H1 (cell line): Measurements from ENCODE around the gene SPOPL. TPM values are rescaled to one million over a fixed set of nuclear protein-coding genes. Genes with fewer than 3 reads are reported as not detected.

Experiments
- BCL11A ChIP-seq, 2 experiments: IDR thresholded peaks; one replicate each; pipeline ENCODE4 v1.6.1; 2011; ENCODE audit warnings: low read depth in 2 of 2, low read length in 2 of 2, mild to moderate bottlenecking in 2 of 2
- KDM4A ChIP-seq: IDR thresholded peaks from one replicate; pipeline ENCODE4 v1.7.1; 2012; ENCODE audit warnings: low read depth, mild to moderate bottlenecking, moderate library complexity, low read length, inconsistent platforms; ENCODE audit not compliant: severe bottlenecking
- SP1 ChIP-seq: IDR thresholded peaks from 2 replicates; pipeline ENCODE4 v1.6.1; 2011; ENCODE audit warnings: low read depth, low read length
- polyA plus RNA-seq, 7 experiments: library from polyadenylated mRNA; depleted of rRNA in 3 of 7; stranded (reverse) in 5 of 7; unstranded in 2 of 7; fragments of >200 nt in 5 of 7; fragments of 200-250 nt in 2 of 7; gene quantifications; 1 replicate in 5 of 7; 2 replicates in 1 of 7; 4 replicates in 1 of 7; pipeline versions ENCODE4 v1.2.1 to v1.2.3, GENCODE V29; 2011 to 2013; ENCODE audit warnings: missing spikeins in 2 of 7, mixed read lengths in 2 of 7
- total RNA-seq: library from RNA; stranded (reverse); fragmentation: NEBNext Ultra II Directional; extraction: Animal tissue kit (Norgen Biotek cat#: 25700); gene quantifications from 2 replicates; pipeline ENCODE4 v1.2.1, GENCODE V29; 2021
- TF ChIP-seq, protein P1 (sequence below), 3 experiments: IDR thresholded peaks; 1 replicate in 2 of 3; 2 replicates in 1 of 3; pipeline versions ENCODE4 v1.5.1 to v1.6.1; 2011; ENCODE audit warnings: low read length in 3 of 3, mild to moderate bottlenecking in 3 of 3, inconsistent platforms in 2 of 3, low read depth in 1 of 3, moderate library complexity in 1 of 3; ENCODE audit not compliant: insufficient read depth in 1 of 3; ENCODE audit errors: control extremely low read depth in 1 of 3

Gene SPOPL
- total and polyA plus RNA-seq, 2 of the 8 experiments (the other 6 are each of a cell fraction or from before 2014, with no cell fraction given) = 1.9 to 14.5 TPM

GRCh38 chr2:138486363-138487198 lies 15.0 kb upstream of the SPOPL start (continued):
- TF ChIP-seq, protein P1, sequence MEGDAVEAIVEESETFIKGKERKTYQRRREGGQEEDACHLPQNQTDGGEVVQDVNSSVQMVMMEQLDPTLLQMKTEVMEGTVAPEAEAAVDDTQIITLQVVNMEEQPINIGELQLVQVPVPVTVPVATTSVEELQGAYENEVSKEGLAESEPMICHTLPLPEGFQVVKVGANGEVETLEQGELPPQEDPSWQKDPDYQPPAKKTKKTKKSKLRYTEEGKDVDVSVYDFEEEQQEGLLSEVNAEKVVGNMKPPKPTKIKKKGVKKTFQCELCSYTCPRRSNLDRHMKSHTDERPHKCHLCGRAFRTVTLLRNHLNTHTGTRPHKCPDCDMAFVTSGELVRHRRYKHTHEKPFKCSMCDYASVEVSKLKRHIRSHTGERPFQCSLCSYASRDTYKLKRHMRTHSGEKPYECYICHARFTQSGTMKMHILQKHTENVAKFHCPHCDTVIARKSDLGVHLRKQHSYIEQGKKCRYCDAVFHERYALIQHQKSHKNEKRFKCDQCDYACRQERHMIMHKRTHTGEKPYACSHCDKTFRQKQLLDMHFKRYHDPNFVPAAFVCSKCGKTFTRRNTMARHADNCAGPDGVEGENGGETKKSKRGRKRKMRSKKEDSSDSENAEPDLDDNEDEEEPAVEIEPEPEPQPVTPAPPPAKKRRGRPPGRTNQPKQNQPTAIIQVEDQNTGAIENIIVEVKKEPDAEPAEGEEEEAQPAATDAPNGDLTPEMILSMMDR (IDR thresholded peaks at IDR 0.05; ENCODE audit: control extremely low read depth in 1 of 3, insufficient read depth in 1 of 3, low read depth in 1 of 3, low read length in 3 of 3) = peak in 2 of 3 experiments; percentile 20 to 41; a peak in 2 of 4 replicates
- TF ChIP-seq SP1 (no peak), KDM4A (no peak), BCL11A (IDR thresholded peaks at IDR 0.05; ENCODE audit: low read depth in 2 of 2, low read length in 2 of 2) (no peak)
